Measurements from ENCODE around the gene SH3PXD2A. TPM values are rescaled to one million over a fixed set of nuclear protein-coding genes. Genes with fewer than 3 reads are reported as not detected.

The SH3PXD2A gene
- total RNA-seq, 3 donors from 2014 or later: 14.3 to 30.5 (median 14.7) TPM

GRCh38 chr10:103546401-103546800 is 309.0 kb downstream of the SH3PXD2A start:
- H3K4me1 ChIP-seq: peaks cover 0 to 8% of the 10 kb centered on the region in 2 donors
- no peak overlapping the region for H3K27ac ChIP-seq
- no peaks in the 10 kb centered on the region for H3K27me3 ChIP-seq
- H3K36me3 ChIP-seq: no peaks in the 10 kb centered on the region
- DNase-seq (ENCODE audit: low spot score in 2 of 2): peak in 1 of 2 donors; percentile 20
- H3K9me3 ChIP-seq: no peaks in the 10 kb centered on the region
- TF ChIP-seq POLR2A (IDR thresholded peaks at IDR 0.05) (no peak), POLR2AphosphoS5 (IDR thresholded peaks at IDR 0.05) (no peak)
- TF ChIP-seq, protein P1, sequence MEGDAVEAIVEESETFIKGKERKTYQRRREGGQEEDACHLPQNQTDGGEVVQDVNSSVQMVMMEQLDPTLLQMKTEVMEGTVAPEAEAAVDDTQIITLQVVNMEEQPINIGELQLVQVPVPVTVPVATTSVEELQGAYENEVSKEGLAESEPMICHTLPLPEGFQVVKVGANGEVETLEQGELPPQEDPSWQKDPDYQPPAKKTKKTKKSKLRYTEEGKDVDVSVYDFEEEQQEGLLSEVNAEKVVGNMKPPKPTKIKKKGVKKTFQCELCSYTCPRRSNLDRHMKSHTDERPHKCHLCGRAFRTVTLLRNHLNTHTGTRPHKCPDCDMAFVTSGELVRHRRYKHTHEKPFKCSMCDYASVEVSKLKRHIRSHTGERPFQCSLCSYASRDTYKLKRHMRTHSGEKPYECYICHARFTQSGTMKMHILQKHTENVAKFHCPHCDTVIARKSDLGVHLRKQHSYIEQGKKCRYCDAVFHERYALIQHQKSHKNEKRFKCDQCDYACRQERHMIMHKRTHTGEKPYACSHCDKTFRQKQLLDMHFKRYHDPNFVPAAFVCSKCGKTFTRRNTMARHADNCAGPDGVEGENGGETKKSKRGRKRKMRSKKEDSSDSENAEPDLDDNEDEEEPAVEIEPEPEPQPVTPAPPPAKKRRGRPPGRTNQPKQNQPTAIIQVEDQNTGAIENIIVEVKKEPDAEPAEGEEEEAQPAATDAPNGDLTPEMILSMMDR (IDR thresholded peaks at IDR 0.05): no peak
- intact Hi-C loops (cut with DNase I; ENCODE audit: low total_unique reads): no loop called here
- no peak overlapping the region for H3K4me3 ChIP-seq

GRCh38 chr10:103545771-103546281 is 309.6 kb downstream of the SH3PXD2A start:
- no peak for TF ChIP-seq POLR2AphosphoS5 (IDR thresholded peaks at IDR 0.05)
- TF ChIP-seq, protein P1 (IDR thresholded peaks at IDR 0.05): no peak
- TF ChIP-seq POLR2A (IDR thresholded peaks at IDR 0.05): no peak
- intact Hi-C loops (cut with DNase I; ENCODE audit: low total_unique reads): no loop called here
- Histone ChIP-seq H3K9me3 (no peaks in the 10 kb centered on the region), H3K4me3 (no peak overlapping the region), H3K4me1 (peaks cover 0 to 8% of the 10 kb centered on the region in 2 donors), H3K27ac (no peak overlapping the region), H3K36me3 (no peaks in the 10 kb centered on the region), H3K27me3 (no peaks in the 10 kb centered on the region)
- peak in 1 of 2 donors; percentile 22 for DNase-seq (ENCODE audit: low spot score in 2 of 2)

GRCh38 chr10:103545366-103545765 is 310.0 kb downstream of the SH3PXD2A start:
- DNase-seq (ENCODE audit: low spot score in 2 of 2): peak in 1 of 2 donors; percentile 12
- Histone ChIP-seq H3K4me3 (no peak overlapping the region), H3K4me1 (peaks cover 0 to 8% of the 10 kb centered on the region in 2 donors), H3K27me3 (no peaks in the 10 kb centered on the region), H3K9me3 (no peaks in the 10 kb centered on the region), H3K36me3 (no peaks in the 10 kb centered on the region), H3K27ac (no peak overlapping the region)
- intact Hi-C loops (cut with DNase I; ENCODE audit: low total_unique reads): no loop called here
- TF ChIP-seq POLR2AphosphoS5 (IDR thresholded peaks at IDR 0.05): no peak
- TF ChIP-seq POLR2A (IDR thresholded peaks at IDR 0.05): no peak
- TF ChIP-seq, protein P1 (IDR thresholded peaks at IDR 0.05): no peak

- TF ChIP-seq POLR2AphosphoS5 (IDR thresholded peaks at IDR 0.05) (no peak), POLR2A (IDR thresholded peaks at IDR 0.05) (no peak)
- TF ChIP-seq, protein P1 (IDR thresholded peaks at IDR 0.05): no peak
- no peak for DNase-seq (ENCODE audit: low spot score in 2 of 2)
- Histone ChIP-seq H3K36me3 (no peaks in the 10 kb centered on the region), H3K27ac (no peak overlapping the region), H3K27me3 (no peaks in the 10 kb centered on the region), H3K9me3 (no peaks in the 10 kb centered on the region), H3K4me1 (peaks cover 0 to 8% of the 10 kb centered on the region in 2 donors), H3K4me3 (no peak overlapping the region)
- intact Hi-C loops (cut with DNase I; ENCODE audit: low total_unique reads): no loop called here
Observed at GRCh38 chr10:103544657-103545310, 310.6 kb downstream of the SH3PXD2A start.

Other genes with a start within 250 kb of the SH3PXD2A start
- 10 to 100 TPM; 23.8 to 31.2 (median 25.2) TPM for gene STN1, start 62.6 kb upstream of the SH3PXD2A start, total RNA-seq
- gene SLK, start 111.6 kb upstream of the SH3PXD2A start, total RNA-seq: 10 to 100 TPM; 63.2 to 94.4 (median 76.4) TPM
- 10 to 100 TPM in 2 of 3 donors, under 1 TPM in 1; 0.16 to 56.1 (median 34.1) TPM for gene COL17A1, start 230.3 kb upstream of the SH3PXD2A start, total RNA-seq